Esophagus squamous epithelium (tissue), 5 donors: ENCODE data around the gene CRYBA2. TPM values are rescaled to one million over a fixed set of nuclear protein-coding genes. Genes with fewer than 3 reads are reported as not detected.

Experiments used
- DNase-seq: peaks from one replicate; lab custom pipeline; 2025; lab: John Stamatoyannopoulos, UW
- H3K27ac ChIP-seq, 4 donors: fragments of 200-600 bp; sonication (generic); one replicate each; pipeline ENCODE4 v1.5.1; 2016 to 2019; ENCODE audit warnings: mild to moderate bottlenecking in 1 of 4
- H3K27me3 ChIP-seq, 4 donors: fragments of 200-600 bp; sonication (generic); 1 replicate in 3 of 4; 2 replicates in 1 of 4; pipeline versions ENCODE4 v1.5.1 to v1.6.0; 2017 to 2021; ENCODE audit warnings: antibody characterized with exemption in 1 of 4
- H3K36me3 ChIP-seq, 3 donors: fragments of 200-600 bp; sonication (generic); one replicate each; pipeline ENCODE4 v1.5.1; 2016 to 2019
- H3K4me1 ChIP-seq, 3 donors: fragments of 200-600 bp; sonication (generic); one replicate each; pipeline ENCODE4 v1.5.1; 2017 to 2019
- H3K4me3 ChIP-seq, 4 donors: fragments of 200-600 bp; sonication (generic); 1 replicate in 3 of 4; 2 replicates in 1 of 4; pipeline ENCODE4 v1.5.1; 2016 to 2019; ENCODE audit warnings: mild to moderate bottlenecking in 2 of 4, moderate library complexity in 1 of 4
- H3K9me3 ChIP-seq, 3 donors: fragments of 200-600 bp; sonication (generic); one replicate each; pipeline ENCODE4 v1.5.1; 2016 to 2019
- POLR2A ChIP-seq, 4 donors: fragments of 450-650 bp; IDR thresholded peaks; one replicate each; pipeline ENCODE4 v1.6.1; 2017; ENCODE audit warnings: antibody characterized with exemption in 4 of 4, mild to moderate bottlenecking in 4 of 4, moderate library complexity in 3 of 4
- WGBS, 2 donors: methylation state at CpG; one replicate each; pipeline ENCODE4 v1.1.5; 2018; 5-methylcytosine and 5-hydroxymethylcytosine counted together
- intact Hi-C: fragments of 100-400 bp; cut with DNase I; formaldehyde crosslinking; loops from one replicate; pipeline ENCODE4 v1.15.0; 2022
- total RNA-seq, 4 donors: library from RNA; depleted of rRNA; stranded (reverse); fragments of >200 nt; gene quantifications; one replicate each; pipeline ENCODE4 v1.1.0, GENCODE V29; 2016
- TF ChIP-seq, protein P1 (sequence below), 6 experiments: fragments of 450-650 bp in 4 of 6; fragments of 200-600 bp in 2 of 6; sonication (generic) in 2 of 6; IDR thresholded peaks; one replicate each; pipeline ENCODE4 v1.5.1; 2016 to 2019; ENCODE audit warnings: antibody characterized with exemption in 6 of 6, mild to moderate bottlenecking in 4 of 6, moderate library complexity in 4 of 6
- donor health status: DM: yes; HTN: yes; CAD: no.

CRYBA2 gene
- total RNA-seq, 4 donors from 2014 or later, result not detected

DNA sequence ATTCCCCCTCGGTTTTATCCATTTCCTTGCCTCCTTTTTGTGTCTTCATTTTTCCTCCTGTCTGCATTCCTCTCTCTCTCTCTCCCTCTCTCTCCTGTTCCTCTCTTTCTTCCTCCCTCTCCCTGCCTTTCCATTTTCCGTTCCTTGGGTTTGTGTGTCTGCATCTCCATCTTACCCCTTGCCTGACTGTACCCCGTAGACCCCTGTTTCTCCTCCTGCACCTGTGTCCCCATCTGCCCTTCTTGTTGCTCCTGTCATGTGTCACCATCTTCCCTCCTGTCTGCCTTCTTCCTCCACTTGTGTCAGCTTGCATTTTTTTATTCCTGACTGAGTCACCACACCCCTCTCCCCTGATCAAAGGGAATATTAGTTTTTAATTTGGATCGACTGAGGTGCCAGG is 32.0 kb downstream of the CRYBA2 start:
- H3K27me3 ChIP-seq, result peaks cover 33 to 100% (median 41%) of the 10 kb centered on the region in 4 donors
- no peak for DNase-seq

GRCh38 chr2:218960309-218961165 is 32.7 kb downstream of the CRYBA2 start:
- 5 to 8% methylated on average over 18 to 20 of the region's 87 CpGs for WGBS, 2 donors
- Histone ChIP-seq H3K27me3 (peaks cover 33 to 100% (median 41%) of the 10 kb centered on the region in 4 donors), H3K9me3 (no peaks in the 10 kb centered on the region), H3K27ac (no peak overlapping the region), H3K36me3 (no peaks in the 10 kb centered on the region), H3K4me3 (peak overlapping the region in 1 of 4 donors; percentile 66), H3K4me1 (peaks cover 3 to 36% (median 18%) of the 10 kb centered on the region in 3 donors)
- intact Hi-C loops, result no loop called here
- no peak for TF ChIP-seq POLR2A (IDR thresholded peaks at IDR 0.05)
- TF ChIP-seq, protein P1, sequence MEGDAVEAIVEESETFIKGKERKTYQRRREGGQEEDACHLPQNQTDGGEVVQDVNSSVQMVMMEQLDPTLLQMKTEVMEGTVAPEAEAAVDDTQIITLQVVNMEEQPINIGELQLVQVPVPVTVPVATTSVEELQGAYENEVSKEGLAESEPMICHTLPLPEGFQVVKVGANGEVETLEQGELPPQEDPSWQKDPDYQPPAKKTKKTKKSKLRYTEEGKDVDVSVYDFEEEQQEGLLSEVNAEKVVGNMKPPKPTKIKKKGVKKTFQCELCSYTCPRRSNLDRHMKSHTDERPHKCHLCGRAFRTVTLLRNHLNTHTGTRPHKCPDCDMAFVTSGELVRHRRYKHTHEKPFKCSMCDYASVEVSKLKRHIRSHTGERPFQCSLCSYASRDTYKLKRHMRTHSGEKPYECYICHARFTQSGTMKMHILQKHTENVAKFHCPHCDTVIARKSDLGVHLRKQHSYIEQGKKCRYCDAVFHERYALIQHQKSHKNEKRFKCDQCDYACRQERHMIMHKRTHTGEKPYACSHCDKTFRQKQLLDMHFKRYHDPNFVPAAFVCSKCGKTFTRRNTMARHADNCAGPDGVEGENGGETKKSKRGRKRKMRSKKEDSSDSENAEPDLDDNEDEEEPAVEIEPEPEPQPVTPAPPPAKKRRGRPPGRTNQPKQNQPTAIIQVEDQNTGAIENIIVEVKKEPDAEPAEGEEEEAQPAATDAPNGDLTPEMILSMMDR (IDR thresholded peaks at IDR 0.05), result no peak
- DNase-seq, result no peak

More for the DNA sequence above, 32.0 kb downstream of the CRYBA2 start:
- Histone ChIP-seq H3K4me3 (no peak overlapping the region), H3K9me3 (no peaks in the 10 kb centered on the region), H3K27ac (no peak overlapping the region), H3K4me1 (peaks cover 3 to 36% (median 18%) of the 10 kb centered on the region in 3 donors), H3K36me3 (no peaks in the 10 kb centered on the region)
- TF ChIP-seq POLR2A (IDR thresholded peaks at IDR 0.05), result no peak
- TF ChIP-seq, protein P1 (IDR thresholded peaks at IDR 0.05), result no peak
- intact Hi-C loops, result no loop called here
- 8 to 13% methylated on average over 4 of the region's 4 CpGs for WGBS, 2 donors

GRCh38 chr2:218959761-218960308 is 33.4 kb downstream of the CRYBA2 start:
- no peaks in the 10 kb centered on the region for H3K9me3 ChIP-seq
- intact Hi-C loops, result no loop called here
- peak overlapping the region; percentile 7 to 66 (median 36) for H3K4me3 ChIP-seq
- DNase-seq, result no peak
- no peak for TF ChIP-seq POLR2A (IDR thresholded peaks at IDR 0.05)
- TF ChIP-seq, protein P1 (IDR thresholded peaks at IDR 0.05), result no peak
- peaks cover 33 to 100% (median 41%) of the 10 kb centered on the region in 4 donors for H3K27me3 ChIP-seq
- H3K36me3 ChIP-seq, result no peaks in the 10 kb centered on the region
- 0% methylated on average over 1 to 2 of the region's 67 CpGs for WGBS, 2 donors
- peaks cover 3 to 36% (median 18%) of the 10 kb centered on the region in 3 donors for H3K4me1 ChIP-seq
- no peak overlapping the region for H3K27ac ChIP-seq

DNA sequence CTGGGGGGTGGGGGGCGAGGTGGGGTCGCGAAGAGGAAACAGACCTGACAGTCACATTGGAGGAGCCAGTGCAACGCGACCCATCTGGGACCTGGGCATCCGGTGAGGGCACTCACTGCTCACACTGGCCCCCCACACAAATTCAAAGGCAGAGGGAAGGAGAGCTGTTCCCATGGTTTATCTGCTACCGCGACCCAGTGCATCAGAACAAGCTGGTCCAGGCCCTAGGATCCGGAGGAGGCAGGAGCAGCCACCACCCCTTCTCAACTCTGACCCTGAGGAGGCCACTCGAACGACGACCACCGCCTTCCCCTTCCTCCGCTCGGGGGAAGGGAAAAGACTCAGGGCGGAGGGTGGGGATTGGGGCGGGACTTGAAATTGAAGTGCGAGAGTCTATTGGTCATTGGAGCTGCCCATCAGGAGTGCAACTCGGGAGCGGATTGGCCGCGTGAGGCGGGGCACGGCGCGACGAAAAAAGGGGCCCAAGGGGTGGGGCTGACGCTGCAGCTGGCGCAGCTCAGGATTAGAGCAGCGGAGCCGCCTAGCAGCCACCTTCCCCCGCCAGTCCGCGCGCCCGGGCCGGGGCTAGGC is 34.0 kb downstream of the CRYBA2 start, which contains the start of gene CDK5R2:
Gene CDK5R2, plus strand, starts transcription at position 526 of the 591 bp plus-strand sequence. CDS start 155 bp downstream, outside the sequence.
- 0 to 2% methylated on average over 15 to 20 of the region's 37 CpGs for WGBS, 2 donors
- no peaks in the 10 kb centered on the region for H3K9me3 ChIP-seq
- no peaks in the 10 kb centered on the region for H3K36me3 ChIP-seq
- no peak within 1 kb of the TSS for H3K27ac ChIP-seq
- no peak for DNase-seq
- H3K27me3 ChIP-seq, result peaks cover 33 to 100% (median 39%) of the 10 kb centered on the region in 4 donors
- no peak for TF ChIP-seq POLR2A (IDR thresholded peaks at IDR 0.05)
- TF ChIP-seq, protein P1 (IDR thresholded peaks at IDR 0.05), result no peak
- intact Hi-C loops, result no loop called here
- H3K4me1 ChIP-seq, result peaks cover 3 to 36% (median 18%) of the 10 kb centered on the region in 3 donors
- peak within 1 kb of the TSS; percentile 7 to 66 (median 36) for H3K4me3 ChIP-seq
